ENCODE results near the gene BPIFB2. TPM values are rescaled to one million over a fixed set of nuclear protein-coding genes. Genes with fewer than 3 reads are reported as not detected.

BPIFB2 gene
- total RNA-seq, 1 donor from 2014 or later: not detected

GRCh38 chr20:33015700-33016580 is 8.4 kb downstream of the BPIFB2 start:
- peaks cover 68% of the 10 kb centered on the region for H3K27me3 Mint-ChIP-seq (ENCODE audit: low read depth, unreplicated experiment)

GRCh38 chr20:33016581-33017109 is 9.1 kb downstream of the BPIFB2 start:
- H3K27me3 Mint-ChIP-seq (ENCODE audit: low read depth, unreplicated experiment): peaks cover 66% of the 10 kb centered on the region
- H3K9me3 Mint-ChIP-seq (ENCODE audit: unreplicated experiment): no peaks in the 10 kb centered on the region
- no peaks in the 10 kb centered on the region for H3K36me3 ChIP-seq (ENCODE audit: insufficient read depth, low read length)
- H3K27ac ChIP-seq (ENCODE audit: low read depth, low read length): no peak overlapping the region
- H3K9ac ChIP-seq (ENCODE audit: low read length): no peak overlapping the region
- no peaks in the 10 kb centered on the region for H3K4me1 ChIP-seq (ENCODE audit: insufficient read depth, low read length)
- no peak for FAIRE-seq
- H3K9me3 ChIP-seq (ENCODE audit: insufficient read depth, low read depth, low read length): no peaks in the 10 kb centered on the region
- H3K4me2 ChIP-seq (ENCODE audit: low read length): no peak overlapping the region
- H2AFZ ChIP-seq (ENCODE audit: low read depth, low read length): no peak overlapping the region
- H3K4me3 ChIP-seq (ENCODE audit: insufficient read depth, low read depth, low read length): no peak overlapping the region
- H3K36me3 Mint-ChIP-seq (ENCODE audit: low read depth, unreplicated experiment): no peaks in the 10 kb centered on the region
- H3K27me3 ChIP-seq (ENCODE audit: insufficient read depth, low read length): no peaks in the 10 kb centered on the region
- H3K27ac Mint-ChIP-seq (ENCODE audit: unreplicated experiment): no peak overlapping the region
- no peaks in the 10 kb centered on the region for H4K20me1 ChIP-seq (ENCODE audit: insufficient read depth, low read length)
- DNase-seq (ENCODE audit: low read depth): no peak
- no peak overlapping the region for H3K4me3 Mint-ChIP-seq (ENCODE audit: unreplicated experiment)
- no peaks in the 10 kb centered on the region for H3K79me2 ChIP-seq (ENCODE audit: insufficient read depth, low read length)
- H3K4me1 Mint-ChIP-seq (ENCODE audit: low read depth, unreplicated experiment): no peaks in the 10 kb centered on the region
- no peak for TF ChIP-seq EZH2 (IDR thresholded peaks at IDR 0.05; ENCODE audit: insufficient read depth, low read length)
- TF ChIP-seq, protein P1, sequence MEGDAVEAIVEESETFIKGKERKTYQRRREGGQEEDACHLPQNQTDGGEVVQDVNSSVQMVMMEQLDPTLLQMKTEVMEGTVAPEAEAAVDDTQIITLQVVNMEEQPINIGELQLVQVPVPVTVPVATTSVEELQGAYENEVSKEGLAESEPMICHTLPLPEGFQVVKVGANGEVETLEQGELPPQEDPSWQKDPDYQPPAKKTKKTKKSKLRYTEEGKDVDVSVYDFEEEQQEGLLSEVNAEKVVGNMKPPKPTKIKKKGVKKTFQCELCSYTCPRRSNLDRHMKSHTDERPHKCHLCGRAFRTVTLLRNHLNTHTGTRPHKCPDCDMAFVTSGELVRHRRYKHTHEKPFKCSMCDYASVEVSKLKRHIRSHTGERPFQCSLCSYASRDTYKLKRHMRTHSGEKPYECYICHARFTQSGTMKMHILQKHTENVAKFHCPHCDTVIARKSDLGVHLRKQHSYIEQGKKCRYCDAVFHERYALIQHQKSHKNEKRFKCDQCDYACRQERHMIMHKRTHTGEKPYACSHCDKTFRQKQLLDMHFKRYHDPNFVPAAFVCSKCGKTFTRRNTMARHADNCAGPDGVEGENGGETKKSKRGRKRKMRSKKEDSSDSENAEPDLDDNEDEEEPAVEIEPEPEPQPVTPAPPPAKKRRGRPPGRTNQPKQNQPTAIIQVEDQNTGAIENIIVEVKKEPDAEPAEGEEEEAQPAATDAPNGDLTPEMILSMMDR (IDR thresholded peaks at IDR 0.05; ENCODE audit: insufficient read depth, low read depth, low read length): no peak

More at GRCh38 chr20:33015700-33016580, 8.4 kb downstream of the BPIFB2 start:
- Mint-ChIP-seq H3K4me3 (ENCODE audit: unreplicated experiment) (no peak overlapping the region), H3K9me3 (ENCODE audit: unreplicated experiment) (no peaks in the 10 kb centered on the region), H3K4me1 (ENCODE audit: low read depth, unreplicated experiment) (no peaks in the 10 kb centered on the region), H3K36me3 (ENCODE audit: low read depth, unreplicated experiment) (no peaks in the 10 kb centered on the region), H3K27ac (ENCODE audit: unreplicated experiment) (no peak overlapping the region)
- no peak overlapping the region for H3K27ac ChIP-seq (ENCODE audit: low read depth, low read length)
- no peak for TF ChIP-seq EZH2 (IDR thresholded peaks at IDR 0.05; ENCODE audit: insufficient read depth, low read length)
- TF ChIP-seq, protein P1 (IDR thresholded peaks at IDR 0.05; ENCODE audit: insufficient read depth, low read depth, low read length): no peak
- H2AFZ ChIP-seq (ENCODE audit: low read depth, low read length): no peak overlapping the region
- no peaks in the 10 kb centered on the region for H3K9me3 ChIP-seq (ENCODE audit: insufficient read depth, low read depth, low read length)
- no peaks in the 10 kb centered on the region for H3K36me3 ChIP-seq (ENCODE audit: insufficient read depth, low read length)
- DNase-seq (ENCODE audit: low read depth) (no peak), FAIRE-seq (no peak)
- no peaks in the 10 kb centered on the region for H3K4me1 ChIP-seq (ENCODE audit: insufficient read depth, low read length)
- H3K79me2 ChIP-seq (ENCODE audit: insufficient read depth, low read length): no peaks in the 10 kb centered on the region
- no peaks in the 10 kb centered on the region for H4K20me1 ChIP-seq (ENCODE audit: insufficient read depth, low read length)
- H3K9ac ChIP-seq (ENCODE audit: low read length): no peak overlapping the region
- H3K27me3 ChIP-seq (ENCODE audit: insufficient read depth, low read length): no peaks in the 10 kb centered on the region
- H3K4me3 ChIP-seq (ENCODE audit: insufficient read depth, low read depth, low read length): no peak overlapping the region
- no peak overlapping the region for H3K4me2 ChIP-seq (ENCODE audit: low read length)

DNA sequence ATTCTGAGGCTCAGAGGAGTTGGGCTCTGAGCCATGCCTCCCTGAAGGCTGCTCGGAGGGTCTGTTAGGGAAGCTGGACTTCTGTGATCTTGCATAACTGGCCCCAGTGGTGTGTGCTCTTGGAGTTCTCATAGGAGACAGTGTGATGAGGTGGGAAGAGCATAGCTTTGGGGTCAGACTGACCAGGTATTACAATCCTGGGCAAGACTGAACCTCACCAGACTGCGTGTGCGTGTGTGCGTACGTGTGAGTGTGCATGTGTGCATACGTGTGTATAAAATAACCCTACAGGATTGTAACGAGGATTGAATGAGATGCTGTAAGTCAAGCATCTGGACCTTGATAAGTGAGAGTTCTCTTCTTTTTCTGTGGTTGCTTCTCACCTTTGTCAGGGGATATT is 10.0 kb downstream of the BPIFB2 start:
- no peak for TF ChIP-seq EZH2 (IDR thresholded peaks at IDR 0.05; ENCODE audit: insufficient read depth, low read length)
- TF ChIP-seq, protein P1 (IDR thresholded peaks at IDR 0.05; ENCODE audit: insufficient read depth, low read depth, low read length): no peak
- no peaks in the 10 kb centered on the region for H3K36me3 ChIP-seq (ENCODE audit: insufficient read depth, low read length)
- no peaks in the 10 kb centered on the region for H3K79me2 ChIP-seq (ENCODE audit: insufficient read depth, low read length)
- Mint-ChIP-seq H3K27ac (ENCODE audit: unreplicated experiment) (no peak overlapping the region), H3K36me3 (ENCODE audit: low read depth, unreplicated experiment) (no peaks in the 10 kb centered on the region), H3K4me3 (ENCODE audit: unreplicated experiment) (no peak overlapping the region), H3K27me3 (ENCODE audit: low read depth, unreplicated experiment) (peaks cover 67% of the 10 kb centered on the region), H3K4me1 (ENCODE audit: low read depth, unreplicated experiment) (no peaks in the 10 kb centered on the region), H3K9me3 (ENCODE audit: unreplicated experiment) (no peaks in the 10 kb centered on the region)
- FAIRE-seq: no peak
- no peak overlapping the region for H2AFZ ChIP-seq (ENCODE audit: low read depth, low read length)
- no peaks in the 10 kb centered on the region for H3K27me3 ChIP-seq (ENCODE audit: insufficient read depth, low read length)
- no peaks in the 10 kb centered on the region for H3K4me1 ChIP-seq (ENCODE audit: insufficient read depth, low read length)
- DNase-seq (ENCODE audit: low read depth): no peak
- no peak overlapping the region for H3K27ac ChIP-seq (ENCODE audit: low read depth, low read length)
- no peak overlapping the region for H3K4me2 ChIP-seq (ENCODE audit: low read length)
- H4K20me1 ChIP-seq (ENCODE audit: insufficient read depth, low read length): no peaks in the 10 kb centered on the region
- no peaks in the 10 kb centered on the region for H3K9me3 ChIP-seq (ENCODE audit: insufficient read depth, low read depth, low read length)
- no peak overlapping the region for H3K4me3 ChIP-seq (ENCODE audit: insufficient read depth, low read depth, low read length)
- no peak overlapping the region for H3K9ac ChIP-seq (ENCODE audit: low read length)

All from astrocyte (in vitro differentiated cells and primary cell).